Right lobe of liver (tissue), 4 donors: Measurements from ENCODE around the gene ZNF341.

Experiments used
- POLR2A ChIP-seq: fragments of 450-650 bp; IDR thresholded peaks from one replicate; pipeline ENCODE4 v1.6.1; 2017; ENCODE audit warnings: antibody characterized with exemption, mild to moderate bottlenecking
- TF ChIP-seq, protein P1 (sequence below), 4 donors: fragments of 200-600 bp in 3 of 4; fragments of 450-650 bp in 1 of 4; IDR thresholded peaks; one replicate each; pipeline versions ENCODE4 v1.5.1 to v1.8.0; 2016 to 2022; ENCODE audit warnings: antibody characterized with exemption in 4 of 4, mild to moderate bottlenecking in 2 of 4
- donor health status: DM: no; HTN: no; CAD: no.
- donor health status: DM: no; HTN: no; CAD: no.
- donor health status: DM: no; HTN: yes; CAD: no.

DNA sequence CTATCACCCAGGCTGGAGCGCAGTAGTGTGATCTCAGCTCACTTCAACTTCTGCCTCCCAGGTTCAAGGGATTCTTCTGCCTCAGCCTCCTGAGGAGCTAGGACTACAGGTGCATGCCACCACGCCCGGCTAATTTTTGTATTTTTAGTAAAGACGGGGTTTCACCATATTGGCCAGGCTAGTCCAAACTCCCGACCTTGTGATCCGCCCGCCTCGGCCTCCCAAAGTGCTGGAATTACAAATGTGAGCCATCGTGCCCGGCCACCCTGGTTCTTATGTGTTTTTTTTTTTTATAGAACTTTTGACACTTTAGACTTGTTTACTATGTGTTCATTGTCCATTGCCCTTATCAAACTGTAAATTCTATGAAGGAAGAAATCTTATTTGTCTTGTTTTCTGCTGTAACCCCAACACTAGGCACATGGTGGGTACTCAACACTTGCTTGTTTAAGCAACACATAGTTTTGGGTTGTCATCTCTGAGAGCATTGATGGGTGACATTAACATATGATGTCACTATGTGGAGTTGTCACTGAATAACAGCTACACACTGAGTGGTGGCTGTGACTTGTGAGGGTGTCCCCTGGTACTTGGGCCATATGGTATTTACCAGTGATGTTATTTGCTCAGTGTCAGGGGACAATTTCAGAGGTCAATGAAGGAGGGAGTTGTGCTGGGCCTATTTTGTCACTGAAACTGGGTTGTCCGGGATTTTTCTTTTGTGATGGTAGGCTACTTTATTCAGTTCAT, 10.2 kb upstream of the ZNF341 start:
- TF ChIP-seq, protein P1, sequence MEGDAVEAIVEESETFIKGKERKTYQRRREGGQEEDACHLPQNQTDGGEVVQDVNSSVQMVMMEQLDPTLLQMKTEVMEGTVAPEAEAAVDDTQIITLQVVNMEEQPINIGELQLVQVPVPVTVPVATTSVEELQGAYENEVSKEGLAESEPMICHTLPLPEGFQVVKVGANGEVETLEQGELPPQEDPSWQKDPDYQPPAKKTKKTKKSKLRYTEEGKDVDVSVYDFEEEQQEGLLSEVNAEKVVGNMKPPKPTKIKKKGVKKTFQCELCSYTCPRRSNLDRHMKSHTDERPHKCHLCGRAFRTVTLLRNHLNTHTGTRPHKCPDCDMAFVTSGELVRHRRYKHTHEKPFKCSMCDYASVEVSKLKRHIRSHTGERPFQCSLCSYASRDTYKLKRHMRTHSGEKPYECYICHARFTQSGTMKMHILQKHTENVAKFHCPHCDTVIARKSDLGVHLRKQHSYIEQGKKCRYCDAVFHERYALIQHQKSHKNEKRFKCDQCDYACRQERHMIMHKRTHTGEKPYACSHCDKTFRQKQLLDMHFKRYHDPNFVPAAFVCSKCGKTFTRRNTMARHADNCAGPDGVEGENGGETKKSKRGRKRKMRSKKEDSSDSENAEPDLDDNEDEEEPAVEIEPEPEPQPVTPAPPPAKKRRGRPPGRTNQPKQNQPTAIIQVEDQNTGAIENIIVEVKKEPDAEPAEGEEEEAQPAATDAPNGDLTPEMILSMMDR (IDR thresholded peaks at IDR 0.05), result no peak
- TF ChIP-seq POLR2A, result no peak
